GM19099 (cell line): Measurements from ENCODE around the gene GALNT6.
A peak's percentile ranks its signal among the peaks of the same experiment; 100 is the strongest.

Experiments used
- POLR2A ChIP-seq: IDR thresholded peaks from 3 replicates; pipeline ENCODE4 v1.6.1; 2011; ENCODE audit warnings: low read depth; ENCODE audit not compliant: insufficient read length; ENCODE audit errors: extremely low read depth

The GALNT6 gene

GRCh38 chr12:51395283-51396230 lies 4.4 kb upstream of the GALNT6 start:
- peak; percentile 43 for TF ChIP-seq POLR2A

GRCh38 chr12:51393676-51394545 lies 2.7 kb upstream of the GALNT6 start:
- no peak for TF ChIP-seq POLR2A

DNA sequence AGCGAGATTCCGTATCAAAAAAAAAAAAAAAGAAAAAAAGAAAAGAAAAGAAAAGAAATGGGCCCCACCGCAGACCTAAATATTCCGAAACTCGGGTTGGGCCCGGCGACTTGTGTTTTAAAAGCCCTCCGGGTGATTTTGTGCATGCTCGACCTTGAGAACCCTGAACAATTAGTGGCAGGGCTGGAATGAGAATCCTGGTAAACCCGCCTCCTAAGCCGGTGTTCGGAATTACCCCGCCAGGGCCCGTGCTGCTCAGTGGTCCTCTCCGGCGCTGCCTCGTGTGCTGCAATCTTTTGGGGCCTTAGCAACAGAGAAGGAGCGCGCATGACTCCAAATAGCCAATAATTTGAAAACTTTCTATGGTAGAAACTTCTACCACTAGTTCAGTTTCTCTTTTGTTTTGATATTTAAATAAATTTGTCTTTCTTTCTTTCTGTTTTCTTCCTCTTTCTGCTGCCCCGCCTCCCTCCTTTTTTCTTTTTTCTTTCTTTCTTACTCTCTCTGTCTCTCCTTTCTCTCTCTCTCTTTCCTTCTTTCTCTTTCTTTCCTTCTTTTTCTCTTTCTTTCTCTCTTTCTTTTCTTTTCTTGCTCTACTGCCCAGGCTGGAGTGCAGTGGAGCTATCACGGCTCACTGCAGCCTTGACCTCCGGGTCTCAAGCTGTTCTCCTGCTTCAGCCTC lies 1.5 kb upstream of the GALNT6 start:
- peak; percentile 59 for TF ChIP-seq POLR2A

DNA sequence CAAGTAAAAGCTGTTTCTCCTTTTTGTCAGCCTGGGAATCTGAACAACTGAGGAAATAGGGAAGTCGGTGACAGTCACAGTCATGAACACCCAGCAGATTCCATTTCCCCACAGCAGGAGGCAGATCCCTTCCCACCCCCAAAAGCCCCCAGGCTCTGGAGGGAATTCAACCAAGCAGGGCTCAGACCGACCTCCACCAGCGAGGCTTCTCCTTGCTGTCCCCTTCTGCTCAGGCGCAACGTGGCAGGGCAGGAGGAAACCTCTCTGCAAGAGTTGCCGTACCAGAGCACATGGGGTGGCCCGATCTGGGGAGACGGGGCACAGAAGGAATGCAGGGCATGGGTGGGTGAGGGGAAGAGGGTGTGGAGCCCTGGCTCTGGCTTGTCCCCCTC lies 319 bp downstream of the GALNT6 start:
- TF ChIP-seq POLR2A: no peak

GRCh38 chr12:51390457-51390856 lies 749 bp downstream of the GALNT6 start:
- no peak for TF ChIP-seq POLR2A

GRCh38 chr12:51389302-51389999 lies 1.8 kb downstream of the GALNT6 start:
- TF ChIP-seq POLR2A: no peak

DNA sequence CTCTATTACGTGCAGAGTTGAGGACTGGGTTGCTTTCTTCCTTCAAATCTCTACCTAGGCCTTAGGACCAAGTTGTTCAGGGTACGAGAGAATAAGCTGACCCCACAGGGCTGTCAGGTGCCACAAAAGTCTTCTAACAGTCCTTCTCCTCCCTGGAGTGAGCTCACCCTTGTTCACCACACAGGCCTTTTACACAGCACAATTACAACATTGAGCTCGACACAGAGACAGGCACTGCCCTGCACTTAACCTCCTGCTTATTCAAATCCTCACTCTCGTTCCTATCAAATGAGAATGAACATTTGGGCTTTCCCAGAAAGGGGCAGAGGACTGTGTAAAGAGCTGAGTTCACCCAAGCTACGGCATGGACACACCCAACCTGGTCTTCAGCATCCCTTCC lies 2.4 kb downstream of the GALNT6 start:
- TF ChIP-seq POLR2A: no peak

- TF ChIP-seq POLR2A: no peak
These were observed 3.0 kb downstream of the GALNT6 start for GRCh38 chr12:51388069-51388799.

DNA sequence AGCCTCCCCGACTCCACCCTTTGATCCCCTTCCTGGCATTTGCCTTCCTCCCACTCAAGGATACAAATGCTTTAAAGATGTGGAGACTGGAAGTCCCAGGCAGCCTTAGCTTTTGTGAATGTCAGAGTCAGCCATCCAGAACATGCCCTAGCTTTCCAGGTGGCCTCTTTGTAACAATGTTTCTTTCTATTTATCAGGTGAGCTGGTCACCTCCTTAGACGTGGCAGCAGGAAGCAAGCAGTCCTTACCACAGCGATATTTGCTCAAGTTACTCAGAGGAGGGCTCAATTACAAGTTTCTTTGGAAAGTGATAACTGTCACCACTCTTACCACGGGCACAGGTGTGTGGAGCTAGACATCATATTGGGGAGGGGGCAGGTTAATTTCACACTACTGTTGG lies 4.9 kb downstream of the GALNT6 start:
- TF ChIP-seq POLR2A: no peak

- no peak for TF ChIP-seq POLR2A
These were observed 7.8 kb downstream of the GALNT6 start for GRCh38 chr12:51383269-51383905.

- no peak for TF ChIP-seq POLR2A
These were observed 9.0 kb downstream of the GALNT6 start for GRCh38 chr12:51382173-51382572.

GRCh38 chr12:51381226-51382079 lies 9.8 kb downstream of the GALNT6 start:
- TF ChIP-seq POLR2A: no peak
